Loucy (cell line): Measurements from ENCODE around the gene ANG.

Experiments used
- CTCF ChIP-seq: fragments of 200-600 bp; sonication (generic); conservative IDR thresholded peaks from 2 replicates; pipeline ENCODE4 v1.5.1; 2014; ENCODE audit warnings: mild to moderate bottlenecking, antibody characterized with exemption, low read length
- EZH2phosphoT487 ChIP-seq: fragments of 200-600 bp; IDR thresholded peaks from 2 replicates; pipeline ENCODE4 v1.6.1; 2018; ENCODE audit warnings: antibody characterized with exemption, mild to moderate bottlenecking, moderate library complexity, borderline replicate concordance

- TF ChIP-seq CTCF (no peak), EZH2phosphoT487 (no peak)
These were observed 43.9 kb downstream of the ANG start for GRCh38 chr14:20732477-20732876.
